Measurements from ENCODE around the gene IL1A. TPM values are rescaled to one million over a fixed set of nuclear protein-coding genes. Genes with fewer than 3 reads are reported as not detected.

The IL1A gene
- total and polyA plus RNA-seq, 9 of the 15 experiments (the other 6 are each of a cell fraction or from before 2014, with no cell fraction given) = 0.03 to 0.27 (median 0.14) TPM; not detected in 2

- no peaks in the 10 kb centered on the region for H3K9me3 ChIP-seq (replicated peaks; ENCODE audit: control insufficient read depth, insufficient read depth, low read depth, low read length)
- DNase-seq (ENCODE audit: extremely low read depth in 1 of 4, low spot score in 3 of 4) (peak in 1 of 4 experiments; percentile 18), ATAC-seq (peak; percentile 43), FAIRE-seq (peak; percentile 46)
- POLR2A ChIA-PET = interaction anchor here (0.6 to 4.2 kb wide), 10 partner anchors 8 to 668 kb away, joined by 3 to 19 read pairs (median 3); no protein-coding TSS in a partner anchor
- H3K4me1 ChIP-seq (replicated peaks in 1 of 2; ENCODE audit: control insufficient read depth in 2 of 2, insufficient read depth in 2 of 2, low read length in 2 of 2) = peaks cover 0 to 5% of the 10 kb centered on the region in 2 experiments; a peak in 1 of 5 replicates
- intact Hi-C loops (cut with micrococcal nuclease) (no loop called here), in situ Hi-C loops (cut with MboI) (no loop called here)
- H3K4me2 ChIP-seq (ENCODE audit: insufficient read depth, low read length) = no peak overlapping the region
- H3K79me2 ChIP-seq (ENCODE audit: control insufficient read depth, insufficient read depth, low read length) = no peaks in the 10 kb centered on the region
- no TSS peak for BruUV-seq (replicated peaks)
- peak overlapping the region in 1 of 2 experiments; percentile 20; a peak in 1 of 4 replicates for H3K9ac ChIP-seq (ENCODE audit: insufficient read depth in 1 of 2, low read depth in 2 of 2, low read length in 2 of 2)
- H3K27ac ChIP-seq (ENCODE audit: extremely low read depth, low read depth, low read length) = no peak overlapping the region
- no peaks in the 10 kb centered on the region for H3K9me1 ChIP-seq (ENCODE audit: control insufficient read depth, insufficient read depth, low read length)
- CTCF ChIA-PET (ENCODE audit: low intra/inter-chr PET ratio) = no interaction called here
- TF ChIP-seq PRDM10 (IDR thresholded peaks at IDR 0.05; ENCODE audit: partially characterized antibody) (peak; percentile 94), ARID1B (IDR thresholded peaks at IDR 0.05) (0 out of 2 replicates have a peak, but pooled peaks have one; percentile 21), SRF (CRISPR knock-in tag; IDR thresholded peaks at IDR 0.05) (no peak), ATF7 (IDR thresholded peaks at IDR 0.05) (peak; percentile 39; the same call in 1 of the 2 replicates)
- whole genome bisulfite sequencing (ENCODE audit: insufficient coverage, low coverage, missing lambda C conversion rate) = 44% methylated on average over 7 of the region's 7 CpGs
- no peaks in the 10 kb centered on the region for H4K20me1 ChIP-seq (replicated peaks; ENCODE audit: control insufficient read depth, insufficient read depth, low read length)
- peaks cover 69% of the 10 kb centered on the region for H3K36me3 ChIP-seq (ENCODE audit: control insufficient read depth, insufficient read depth, low read length)
- H3K4me3 ChIP-seq = no peak overlapping the region
- no peak overlapping the region for H2AFZ ChIP-seq (ENCODE audit: low read depth, low read length)
- H3K27me3 ChIP-seq (ENCODE audit: control insufficient read depth in 2 of 2, insufficient read depth in 2 of 2, low read length in 2 of 2) = no peaks in the 10 kb centered on the region
Measured at GRCh38 chr2:112740527-112740926, 43.8 kb downstream of the IL1A start.

Measured in K562 (cell line).